Measurements from ENCODE around the gene STYXL1. TPM values are rescaled to one million over a fixed set of nuclear protein-coding genes. Genes with fewer than 3 reads are reported as not detected.

Gene STYXL1
- total and polyA plus RNA-seq, 2 experiments from 2014 or later, result 28.0 to 39.2 TPM

- Histone ChIP-seq H4K20me1 (replicated peaks; ENCODE audit: insufficient read depth) (peaks cover 41% of the 10 kb centered on the region), H3K4me3 (no peak overlapping the region), H3K27me3 (ENCODE audit: insufficient read depth) (no peaks in the 10 kb centered on the region), H3K79me2 (replicated peaks; ENCODE audit: insufficient read depth) (peaks cover 43% of the 10 kb centered on the region), H3F3A (replicated peaks; ENCODE audit: low read depth) (no peaks in the 10 kb centered on the region), H3K36me3 (ENCODE audit: insufficient read depth) (peaks cover 44% of the 10 kb centered on the region), H3K27ac (ENCODE audit: low read depth) (no peak overlapping the region), H2AFZ (no peak overlapping the region), H3K9me2 (ENCODE audit: insufficient read depth) (no peaks in the 10 kb centered on the region), H3K4me2 (no peak overlapping the region), H3K4me1 (ENCODE audit: insufficient read depth) (no peaks in the 10 kb centered on the region)
- Mint-ChIP-seq H3K36me3 (ENCODE audit: low read depth) (peaks cover 58% of the 10 kb centered on the region), H3K4me3 (no peak overlapping the region), H3K9me3 (no peaks in the 10 kb centered on the region), H3K27me3 (ENCODE audit: insufficient read depth, low read depth, poor library complexity) (peaks cover 9% of the 10 kb centered on the region), H3K4me1 (peaks cover 23% of the 10 kb centered on the region; the same call in 2 of the 3 replicates), H3K27ac (no peak overlapping the region)
- ATAC-seq (no peak), DNase-seq (ENCODE audit: low spot score) (no peak)
- no peak for TF ChIP-seq EZH2phosphoT487 (IDR thresholded peaks at IDR 0.05; ENCODE audit: unreplicated experiment)
Measured at GRCh38 chr7:76057103-76057812, 9.5 kb upstream of the STYXL1 start.

GRCh38 chr7:76056241-76056640 lies 8.4 kb upstream of the STYXL1 start:
- H3K36me3 ChIP-seq (ENCODE audit: insufficient read depth), result peaks cover 49% of the 10 kb centered on the region
- H3K36me3 Mint-ChIP-seq (ENCODE audit: low read depth), result peaks cover 54% of the 10 kb centered on the region
- H3F3A ChIP-seq (replicated peaks; ENCODE audit: low read depth), result no peaks in the 10 kb centered on the region
- no peaks in the 10 kb centered on the region for H3K9me2 ChIP-seq (ENCODE audit: insufficient read depth)
- no peak overlapping the region for H2AFZ ChIP-seq
- peaks cover 48% of the 10 kb centered on the region for H4K20me1 ChIP-seq (replicated peaks; ENCODE audit: insufficient read depth)
- H3K4me3 ChIP-seq, result no peak overlapping the region
- H3K4me2 ChIP-seq, result no peak overlapping the region
- no peak for ATAC-seq
- no peaks in the 10 kb centered on the region for H3K27me3 ChIP-seq (ENCODE audit: insufficient read depth)
- no peak overlapping the region for H3K27ac ChIP-seq (ENCODE audit: low read depth)
- no peak for DNase-seq (ENCODE audit: low spot score)
- H3K4me1 ChIP-seq (ENCODE audit: insufficient read depth), result no peaks in the 10 kb centered on the region
- H3K4me1 Mint-ChIP-seq, result peaks cover 28% of the 10 kb centered on the region
- no peaks in the 10 kb centered on the region for H3K9me3 Mint-ChIP-seq
- peaks cover 9% of the 10 kb centered on the region for H3K27me3 Mint-ChIP-seq (ENCODE audit: insufficient read depth, low read depth, poor library complexity)
- no peak overlapping the region for H3K27ac Mint-ChIP-seq
- no peak overlapping the region for H3K4me3 Mint-ChIP-seq
- H3K79me2 ChIP-seq (replicated peaks; ENCODE audit: insufficient read depth), result peaks cover 54% of the 10 kb centered on the region
- TF ChIP-seq POLR2AphosphoS5 (IDR thresholded peaks at IDR 0.05; ENCODE audit: low read depth) (no peak), REST (IDR thresholded peaks at IDR 0.05; ENCODE audit: unreplicated experiment) (no peak), JUNB (IDR thresholded peaks at IDR 0.05; ENCODE audit: unreplicated experiment) (no peak), EZH2 (IDR thresholded peaks at IDR 0.05; ENCODE audit: low read depth, unreplicated experiment) (no peak), CTCF (conservative IDR thresholded peaks at IDR 0.05; ENCODE audit: low read depth in 2 of 2) (no peak), ZNF462 (CRISPR knock-in tag; IDR thresholded peaks at IDR 0.05) (no peak), NANOG (IDR thresholded peaks at IDR 0.05; ENCODE audit: borderline replicate concordance) (no peak), CREB1 (CRISPR knock-in tag; IDR thresholded peaks at IDR 0.05; ENCODE audit: low read depth) (no peak), STAT1 (IDR thresholded peaks at IDR 0.05; ENCODE audit: unreplicated experiment) (no peak)

Measured in GM23338 (cell line).